Stimulated activated CD8-positive, alpha-beta memory T cell treated with anti-CD3 and anti-CD28 coated beads, Interleukin-4, amount 100 ng/mL, for 48 hours (primary cell): Measurements from ENCODE around the gene ZMYM2.

Experiments
- DNase-seq: peaks from one replicate; pipeline ENCODE4 v3.0.0-alpha.2; 2020

The ZMYM2 gene

GRCh38 chr13:20049558-20050473 lies 91.3 kb downstream of the ZMYM2 start:
- no peak for DNase-seq

GRCh38 chr13:20051366-20051765 lies 92.8 kb downstream of the ZMYM2 start:
- no peak for DNase-seq

- no peak for DNase-seq
These were observed 94.5 kb downstream of the ZMYM2 start for GRCh38 chr13:20053016-20053415.

GRCh38 chr13:20053891-20054290 lies 95.4 kb downstream of the ZMYM2 start:
- no peak for DNase-seq

- no peak for DNase-seq
These were observed 96.1 kb downstream of the ZMYM2 start for GRCh38 chr13:20054586-20054985.

- no peak for DNase-seq
These were observed 98.7 kb downstream of the ZMYM2 start for GRCh38 chr13:20057214-20057613.

- DNase-seq: no peak
These were observed 99.4 kb downstream of the ZMYM2 start for GRCh38 chr13:20057963-20058362.

- no peak for DNase-seq
These were observed 99.9 kb downstream of the ZMYM2 start for GRCh38 chr13:20058476-20058875.

- no peak for DNase-seq
These were observed 105.6 kb downstream of the ZMYM2 start for GRCh38 chr13:20064128-20064527.

- no peak for DNase-seq
These were observed 107.0 kb downstream of the ZMYM2 start for GRCh38 chr13:20065516-20065915.

- DNase-seq: no peak
These were observed 111.4 kb downstream of the ZMYM2 start for GRCh38 chr13:20069956-20070355.

GRCh38 chr13:20073775-20074174 lies 115.2 kb downstream of the ZMYM2 start:
- DNase-seq: no peak

- DNase-seq: no peak
These were observed 116.4 kb downstream of the ZMYM2 start for GRCh38 chr13:20074966-20075365.

GRCh38 chr13:20077086-20077485 lies 118.6 kb downstream of the ZMYM2 start:
- DNase-seq: no peak

GRCh38 chr13:20080377-20081164 lies 122.0 kb downstream of the ZMYM2 start:
- no peak for DNase-seq

- DNase-seq: no peak
These were observed 131.8 kb downstream of the ZMYM2 start for GRCh38 chr13:20090349-20090748.

GRCh38 chr13:20093951-20094350 lies 135.4 kb downstream of the ZMYM2 start:
- DNase-seq: no peak

- no peak for DNase-seq
These were observed 140.8 kb downstream of the ZMYM2 start for GRCh38 chr13:20099319-20099718.

GRCh38 chr13:20101467-20102316 lies 143.2 kb downstream of the ZMYM2 start:
- DNase-seq: no peak

- DNase-seq: no peak
These were observed 144.1 kb downstream of the ZMYM2 start for GRCh38 chr13:20102525-20103180.

- no peak for DNase-seq
These were observed 146.7 kb downstream of the ZMYM2 start for GRCh38 chr13:20105161-20105689.

- DNase-seq: no peak
These were observed 148.2 kb downstream of the ZMYM2 start for GRCh38 chr13:20106742-20107141.
